HepG2 (cell line): ENCODE measurements around the gene ELAVL3. TPM values are rescaled to one million over a fixed set of nuclear protein-coding genes. Genes with fewer than 3 reads are reported as not detected.

Source experiments
- CEBPB ChIP-seq: IDR thresholded peaks from 2 replicates; pipeline ENCODE4 v1.6.1; 2011; ENCODE audit warnings: low read depth, low read length, improper control_type of control experiment, borderline replicate concordance
- DMTF1 ChIP-seq: sonication (generic); formaldehyde crosslinking; IDR thresholded peaks from 2 replicates; pipeline ENCODE4 v1.4.0; 2020; ENCODE audit warnings: mild to moderate bottlenecking, missing genetic modification reagents
- ETV5 ChIP-seq: IDR thresholded peaks from 2 replicates; pipeline ENCODE4 v1.6.1; 2018; ENCODE audit warnings: missing biosample characterization, missing genetic modification reagents, inconsistent platforms, borderline replicate concordance
- FOXP1 ChIP-seq, 2 experiments: fragments of 450-650 bp in 1 of 2; IDR thresholded peaks; 2 replicates each; pipeline ENCODE4 v1.6.1; 2017 to 2018; ENCODE audit warnings: antibody characterized with exemption in 1 of 2
- GPN1 ChIP-seq: sonication (generic); formaldehyde crosslinking; IDR thresholded peaks from 2 replicates; pipeline ENCODE4 v1.5.1; 2020; ENCODE audit warnings: missing genetic modification reagents, borderline replicate concordance
- LCORL ChIP-seq, 2 experiments: fragments of 450-650 bp in 1 of 2; sonication (generic) in 1 of 2; formaldehyde crosslinking in 1 of 2; IDR thresholded peaks; 2 replicates each; pipeline versions ENCODE4 v1.5.0 to v1.6.1; 2017 to 2020; ENCODE audit warnings: antibody characterized with exemption in 1 of 2, missing genetic modification reagents in 1 of 2
- PAF1 ChIP-seq: IDR thresholded peaks from 2 replicates; pipeline ENCODE4 v1.6.1; 2016; ENCODE audit warnings: missing genetic modification reagents, missing compliant biosample characterization
- SATB2 ChIP-seq: sonication (generic); formaldehyde crosslinking; IDR thresholded peaks from 2 replicates; pipeline ENCODE4 v1.5.0; 2020; ENCODE audit warnings: missing genetic modification reagents
- SOX13 ChIP-seq, 3 experiments: fragments of 450-650 bp in 1 of 3; sonication (generic) in 1 of 3; formaldehyde crosslinking in 1 of 3; IDR thresholded peaks in 2 of 3; conservative IDR thresholded peaks in 1 of 3; 2 replicates each; pipeline versions ENCODE4 v1.5.0 to v1.6.1; 2016 to 2020; ENCODE audit warnings: antibody characterized with exemption in 1 of 3, mild to moderate bottlenecking in 1 of 3, missing compliant biosample characterization in 1 of 3, missing genetic modification reagents in 1 of 3, moderate library complexity in 1 of 3
- ZKSCAN8 ChIP-seq: IDR thresholded peaks from 2 replicates; pipeline ENCODE4 v1.6.1; 2016; ENCODE audit warnings: borderline replicate concordance, missing genetic modification reagents, missing compliant biosample characterization
- ZNF510 ChIP-seq: sonication (generic); formaldehyde crosslinking; IDR thresholded peaks from 2 replicates; pipeline ENCODE4 v1.4.0; 2020; ENCODE audit warnings: low read depth, mild to moderate bottlenecking, missing genetic modification reagents
- ZNF589 ChIP-seq: sonication (generic); formaldehyde crosslinking; conservative IDR thresholded peaks from 2 replicates; pipeline ENCODE4 v1.8.0; 2022; ENCODE audit warnings: mild to moderate bottlenecking, moderate library complexity, missing genetic modification reagents
- ZNF644 ChIP-seq: IDR thresholded peaks from 2 replicates; pipeline ENCODE4 v1.6.1; 2016; ENCODE audit warnings: low read depth
- ZNF660 ChIP-seq: sonication (generic); formaldehyde crosslinking; IDR thresholded peaks from 2 replicates; pipeline ENCODE4 v1.5.1; 2020; ENCODE audit warnings: mild to moderate bottlenecking, low read depth, missing genetic modification reagents, borderline replicate concordance
- ZNF703 ChIP-seq: sonication (generic); formaldehyde crosslinking; IDR thresholded peaks from 2 replicates; pipeline ENCODE4 v1.5.1; 2020; ENCODE audit warnings: missing genetic modification reagents, mild to moderate bottlenecking, moderate library complexity, borderline replicate concordance
- ZNF841 ChIP-seq: sonication (generic); formaldehyde crosslinking; IDR thresholded peaks from 2 replicates; pipeline ENCODE4 v1.8.1; 2023; ENCODE audit warnings: missing genetic modification reagents, borderline replicate concordance
- polyA plus RNA-seq, 8 experiments: library from polyadenylated mRNA; depleted of rRNA in 3 of 8; stranded (reverse) in 7 of 8; unstranded in 1 of 8; fragments of >200 nt; fragmentation: Illumina TruSeq in 4 of 8; extraction: Trizol in 4 of 8; gene quantifications; 2 replicates each; pipeline versions ENCODE4 v1.2.1 to v1.2.3, GENCODE V29; 2011 to 2016; ENCODE audit warnings: low read depth in 4 of 8, missing spikeins in 1 of 8, mixed read lengths in 1 of 8; ENCODE audit not compliant: insufficient read depth in 1 of 8
- total RNA-seq, 5 experiments: library from RNA; depleted of rRNA; stranded (reverse); fragments of >200 nt; fragmentation: Illumina TruSeq; extraction: Trizol; gene quantifications; 2 replicates each; pipeline ENCODE4 v1.2.3, GENCODE V29; 2016; ENCODE audit warnings: low read depth in 1 of 5
- TF ChIP-seq, protein P1 (sequence below): IDR thresholded peaks from 2 replicates; pipeline ENCODE4 v1.6.1; 2016; ENCODE audit warnings: mild to moderate bottlenecking, missing biosample characterization, missing genetic modification reagents
- TF ChIP-seq, protein P2 (sequence below): sonication (generic); formaldehyde crosslinking; IDR thresholded peaks from 2 replicates; pipeline ENCODE4 v1.4.0; 2020; ENCODE audit warnings: low read depth, mild to moderate bottlenecking, missing genetic modification reagents
- TF ChIP-seq, protein P3 (sequence below): sonication (generic); formaldehyde crosslinking; IDR thresholded peaks from 2 replicates; pipeline ENCODE4 v1.8.0; 2023; ENCODE audit warnings: mild to moderate bottlenecking, missing genetic modification reagents
- TF ChIP-seq, protein P4 (sequence below): sonication (generic); formaldehyde crosslinking; IDR thresholded peaks from 2 replicates; pipeline ENCODE4 v1.4.0; 2020; ENCODE audit warnings: missing genetic modification reagents, mild to moderate bottlenecking, borderline replicate concordance

ELAVL3 gene
- total and polyA plus RNA-seq, 2 of the 13 experiments (the other 11 are each of a cell fraction or from before 2014, with no cell fraction given) = 0.03 TPM; not detected in 1

GRCh38 chr19:11435057-11435832, 45.6 kb downstream of the ELAVL3 start, which contains the start of the genes ODAD3 and PRKCSH (continued):
- TF ChIP-seq PAF1 (CRISPR knock-in tag) (no peak), ZNF589 (CRISPR knock-in tag) (peak; percentile 80; the same call in 1 of the 2 replicates), GPN1 (CRISPR knock-in tag) (no peak), ZNF644 (CRISPR knock-in tag) (no peak), ZNF660 (CRISPR knock-in tag) (no peak), ZKSCAN8 (CRISPR knock-in tag) (no peak), SOX13 (IDR thresholded peaks at IDR 0.05) (peak; percentile 36; the same call in 1 of the 2 replicates), SOX13 (CRISPR knock-in tag; conservative IDR thresholded peaks at IDR 0.05 in 1 of 2, IDR thresholded peaks at IDR 0.05 in 1 of 2) (peak in 1 of 2 experiments; percentile 23; a peak in 2 of 4 replicates), ZNF841 (CRISPR knock-in tag) (no peak), CEBPB (no peak), SATB2 (no peak), ZNF510 (CRISPR knock-in tag) (no peak), FOXP1 (IDR thresholded peaks at IDR 0.05) (no peak), FOXP1 (CRISPR knock-in tag; IDR thresholded peaks at IDR 0.05) (no peak), ZNF703 (CRISPR knock-in tag) (no peak), ETV5 (peak; percentile 83), DMTF1 (no peak), LCORL (IDR thresholded peaks at IDR 0.05) (no peak), LCORL (CRISPR knock-in tag; IDR thresholded peaks at IDR 0.05) (peak; percentile 78)
- TF ChIP-seq, protein P1, sequence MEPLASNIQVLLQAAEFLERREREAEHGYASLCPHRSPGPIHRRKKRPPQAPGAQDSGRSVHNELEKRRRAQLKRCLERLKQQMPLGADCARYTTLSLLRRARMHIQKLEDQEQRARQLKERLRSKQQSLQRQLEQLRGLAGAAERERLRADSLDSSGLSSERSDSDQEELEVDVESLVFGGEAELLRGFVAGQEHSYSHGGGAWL = peak; percentile 23; the same call in 1 of the 2 replicates
- TF ChIP-seq, protein P2, sequence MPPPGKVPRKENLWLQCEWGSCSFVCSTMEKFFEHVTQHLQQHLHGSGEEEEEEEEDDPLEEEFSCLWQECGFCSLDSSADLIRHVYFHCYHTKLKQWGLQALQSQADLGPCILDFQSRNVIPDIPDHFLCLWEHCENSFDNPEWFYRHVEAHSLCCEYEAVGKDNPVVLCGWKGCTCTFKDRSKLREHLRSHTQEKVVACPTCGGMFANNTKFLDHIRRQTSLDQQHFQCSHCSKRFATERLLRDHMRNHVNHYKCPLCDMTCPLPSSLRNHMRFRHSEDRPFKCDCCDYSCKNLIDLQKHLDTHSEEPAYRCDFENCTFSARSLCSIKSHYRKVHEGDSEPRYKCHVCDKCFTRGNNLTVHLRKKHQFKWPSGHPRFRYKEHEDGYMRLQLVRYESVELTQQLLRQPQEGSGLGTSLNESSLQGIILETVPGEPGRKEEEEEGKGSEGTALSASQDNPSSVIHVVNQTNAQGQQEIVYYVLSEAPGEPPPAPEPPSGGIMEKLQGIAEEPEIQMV (CRISPR knock-in tag) = no peak
- TF ChIP-seq, protein P3, sequence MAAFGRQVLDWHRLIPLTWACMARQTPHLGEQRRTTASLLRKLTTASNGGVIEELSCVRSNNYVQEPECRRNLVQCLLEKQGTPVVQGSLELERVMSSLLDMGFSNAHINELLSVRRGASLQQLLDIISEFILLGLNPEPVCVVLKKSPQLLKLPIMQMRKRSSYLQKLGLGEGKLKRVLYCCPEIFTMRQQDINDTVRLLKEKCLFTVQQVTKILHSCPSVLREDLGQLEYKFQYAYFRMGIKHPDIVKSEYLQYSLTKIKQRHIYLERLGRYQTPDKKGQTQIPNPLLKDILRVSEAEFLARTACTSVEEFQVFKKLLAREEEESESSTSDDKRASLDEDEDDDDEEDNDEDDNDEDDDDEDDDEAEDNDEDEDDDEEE = peak; percentile 92; the same call in 1 of the 2 replicates
- TF ChIP-seq, protein P4, sequence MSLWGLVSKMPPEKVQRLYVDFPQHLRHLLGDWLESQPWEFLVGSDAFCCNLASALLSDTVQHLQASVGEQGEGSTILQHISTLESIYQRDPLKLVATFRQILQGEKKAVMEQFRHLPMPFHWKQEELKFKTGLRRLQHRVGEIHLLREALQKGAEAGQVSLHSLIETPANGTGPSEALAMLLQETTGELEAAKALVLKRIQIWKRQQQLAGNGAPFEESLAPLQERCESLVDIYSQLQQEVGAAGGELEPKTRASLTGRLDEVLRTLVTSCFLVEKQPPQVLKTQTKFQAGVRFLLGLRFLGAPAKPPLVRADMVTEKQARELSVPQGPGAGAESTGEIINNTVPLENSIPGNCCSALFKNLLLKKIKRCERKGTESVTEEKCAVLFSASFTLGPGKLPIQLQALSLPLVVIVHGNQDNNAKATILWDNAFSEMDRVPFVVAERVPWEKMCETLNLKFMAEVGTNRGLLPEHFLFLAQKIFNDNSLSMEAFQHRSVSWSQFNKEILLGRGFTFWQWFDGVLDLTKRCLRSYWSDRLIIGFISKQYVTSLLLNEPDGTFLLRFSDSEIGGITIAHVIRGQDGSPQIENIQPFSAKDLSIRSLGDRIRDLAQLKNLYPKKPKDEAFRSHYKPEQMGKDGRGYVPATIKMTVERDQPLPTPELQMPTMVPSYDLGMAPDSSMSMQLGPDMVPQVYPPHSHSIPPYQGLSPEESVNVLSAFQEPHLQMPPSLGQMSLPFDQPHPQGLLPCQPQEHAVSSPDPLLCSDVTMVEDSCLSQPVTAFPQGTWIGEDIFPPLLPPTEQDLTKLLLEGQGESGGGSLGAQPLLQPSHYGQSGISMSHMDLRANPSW (CRISPR knock-in tag) = peak; percentile 55; the same call in 1 of the 2 replicates
